Activated gamma-delta T cell (primary cell): ENCODE results near the gene EDIL3.
"Not testable (repeated sequence)": the region's sequence is repeated elsewhere in the genome, so short reads cannot be mapped to it uniquely, and the experiment has no call there.

Experiments used
- DNase-seq: peaks from one replicate; lab custom pipeline; 2025; lab: John Stamatoyannopoulos, UW

The EDIL3 gene

DNA sequence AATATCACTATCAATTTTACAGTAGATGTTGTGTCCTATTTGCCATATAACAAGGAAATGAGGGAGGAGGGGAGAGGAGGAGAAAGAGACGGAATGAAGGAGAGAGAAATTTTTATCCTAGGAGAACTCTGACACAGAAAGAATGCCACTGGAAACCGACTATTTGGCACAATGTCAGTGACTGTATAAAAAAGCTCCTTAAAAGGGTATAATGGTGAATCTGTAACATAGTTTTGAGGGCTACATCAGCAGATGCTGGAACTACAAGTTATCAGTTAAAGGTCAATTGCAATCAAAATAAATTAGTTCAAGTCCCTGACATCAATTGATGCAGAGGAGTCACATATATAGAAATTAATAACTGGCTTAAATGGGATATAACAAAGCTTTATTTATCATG lies 5.7 kb downstream of the EDIL3 start:
- no peak for DNase-seq

DNA sequence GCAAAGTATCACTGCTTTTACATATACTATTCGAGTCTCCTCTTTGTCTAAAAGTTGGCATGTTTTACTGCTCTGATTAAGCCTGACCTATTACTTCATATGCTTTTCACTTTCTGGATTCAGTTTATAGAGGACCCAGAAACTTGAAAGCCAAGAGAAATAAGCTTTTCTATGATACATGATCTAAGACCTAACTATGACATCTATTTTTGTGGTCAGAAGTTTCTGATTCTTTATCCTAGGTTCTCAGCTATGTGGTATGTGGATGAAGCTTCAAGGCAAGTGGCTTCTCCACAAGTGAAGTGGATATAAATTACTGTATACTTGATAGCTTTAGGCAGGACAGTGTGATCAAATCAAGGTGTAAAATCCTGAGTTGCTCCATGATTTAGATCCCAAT lies 6.3 kb downstream of the EDIL3 start:
- DNase-seq, result no peak

DNA sequence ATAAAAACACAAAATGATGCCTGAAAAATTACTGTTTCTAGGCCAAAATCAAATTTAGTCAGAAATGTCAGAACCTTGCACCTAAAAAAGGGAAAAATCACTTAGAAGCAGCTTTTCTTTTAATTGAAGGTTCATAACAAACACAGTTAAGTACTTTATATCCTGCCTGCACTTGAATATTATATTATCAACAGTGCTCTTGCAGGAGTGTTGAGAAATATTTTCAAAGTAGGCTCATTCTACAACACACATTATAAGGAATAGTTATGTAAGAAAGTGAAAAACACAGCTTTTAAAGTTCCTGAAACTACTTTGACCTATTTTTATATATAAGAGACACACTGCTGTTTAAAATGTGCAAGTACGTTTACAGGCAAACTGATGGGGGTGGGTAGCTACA lies 8.3 kb downstream of the EDIL3 start:
- DNase-seq, result no peak

DNA sequence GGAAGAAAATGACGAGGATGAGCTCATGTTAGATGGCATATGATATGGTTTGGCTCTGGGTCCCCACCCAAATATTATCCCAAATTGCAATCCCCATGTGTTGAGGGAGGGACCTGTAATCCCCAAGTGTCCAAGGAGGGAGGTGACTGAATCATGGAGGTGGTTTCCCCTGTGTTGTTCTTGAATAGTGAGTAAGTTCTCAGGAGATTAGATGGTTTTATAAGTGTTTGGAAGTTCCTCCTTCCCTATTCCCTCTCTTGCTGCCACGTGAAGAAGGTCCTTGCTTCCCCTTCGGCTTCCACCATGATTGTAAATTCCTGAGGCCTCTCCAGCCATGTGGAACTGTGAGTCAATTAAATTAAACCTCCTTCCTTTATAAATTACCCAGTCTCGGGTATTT lies 10.1 kb downstream of the EDIL3 start:
- no peak for DNase-seq

DNA sequence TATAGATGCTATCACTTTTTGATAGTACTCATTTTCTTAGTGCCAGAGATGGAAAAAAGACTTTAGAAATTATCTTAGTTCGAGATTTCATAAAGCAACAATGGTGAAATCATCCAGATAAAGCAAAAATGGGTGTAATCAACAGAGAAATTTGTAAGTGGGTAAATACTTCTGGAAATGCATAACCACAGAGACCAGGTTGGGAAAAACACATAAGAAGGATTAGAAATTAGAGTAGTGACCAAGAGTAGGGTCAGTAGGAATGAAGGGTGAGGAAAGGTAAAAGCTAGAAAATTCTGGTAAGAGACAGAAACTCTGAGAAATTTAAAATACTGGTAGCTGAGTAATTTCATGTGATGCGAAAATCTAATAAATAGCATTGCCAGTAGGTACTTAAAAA lies 11.2 kb downstream of the EDIL3 start:
- no peak for DNase-seq

DNA sequence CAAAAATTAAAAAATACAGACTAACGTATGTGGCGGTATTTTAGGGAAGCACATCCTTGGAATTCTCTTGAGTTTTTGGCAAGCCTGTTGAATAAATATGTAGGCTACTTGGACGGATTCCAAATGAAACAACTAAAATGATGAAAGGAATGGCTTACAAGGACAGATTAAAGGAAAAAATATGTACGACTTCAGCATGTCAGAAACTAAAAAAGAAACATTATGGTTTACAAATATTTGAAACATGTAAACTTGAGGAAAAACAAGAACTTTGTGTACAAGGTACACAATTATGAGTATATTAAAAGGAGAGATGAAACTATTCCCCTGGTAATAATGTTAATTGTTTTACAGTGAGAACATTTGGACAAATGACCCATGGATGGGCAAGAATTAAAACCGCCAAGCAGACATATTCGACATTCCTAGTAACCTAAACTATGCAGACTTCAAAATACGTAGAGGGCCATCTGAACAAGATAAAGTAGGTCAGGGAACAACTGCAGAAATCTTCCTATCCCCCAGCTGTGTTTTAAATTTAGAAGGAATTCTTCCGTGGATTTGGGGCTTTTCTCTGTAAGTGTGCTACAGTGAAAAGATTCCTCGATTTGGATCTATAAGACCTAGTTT lies 12.5 kb downstream of the EDIL3 start:
- DNase-seq, result no peak

DNA sequence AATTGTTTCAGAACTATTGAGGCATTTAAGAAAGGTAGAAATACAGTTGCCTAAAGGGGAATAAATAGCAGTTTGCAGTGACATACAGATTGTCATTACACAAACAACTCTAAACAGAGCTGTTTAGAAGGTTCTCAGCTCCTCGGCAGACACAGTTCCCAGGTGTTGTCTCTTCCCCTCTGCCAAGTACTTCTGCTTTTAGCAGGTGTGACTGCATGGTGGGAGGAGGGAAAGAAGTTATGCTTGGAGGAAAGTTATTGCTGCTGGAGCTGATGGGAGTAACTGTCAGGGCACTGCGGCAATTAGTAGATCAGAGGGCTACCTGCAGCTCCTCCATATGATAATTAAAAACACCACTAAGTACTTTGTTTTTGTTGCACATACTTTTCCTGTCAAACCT lies 14.5 kb downstream of the EDIL3 start:
- no peak for DNase-seq

DNA sequence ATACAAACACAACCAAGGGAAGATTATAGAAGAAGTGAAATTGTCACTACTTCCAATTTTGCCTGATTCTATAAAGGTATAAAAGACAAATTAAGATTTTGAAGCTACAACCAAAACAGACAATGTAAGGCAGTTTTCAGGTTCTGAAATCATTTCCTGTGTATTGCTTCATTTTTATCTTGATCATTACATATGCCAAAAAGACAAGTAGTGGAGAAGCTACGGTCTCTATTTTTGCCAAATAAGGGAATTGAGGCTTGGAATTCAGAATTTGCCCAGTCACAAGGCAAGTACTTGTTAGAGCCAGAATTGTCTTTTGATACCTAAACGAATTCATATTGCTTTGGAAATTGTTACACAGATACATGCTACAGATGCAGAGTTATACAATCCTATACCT lies 20.6 kb downstream of the EDIL3 start:
- DNase-seq, result no peak

DNA sequence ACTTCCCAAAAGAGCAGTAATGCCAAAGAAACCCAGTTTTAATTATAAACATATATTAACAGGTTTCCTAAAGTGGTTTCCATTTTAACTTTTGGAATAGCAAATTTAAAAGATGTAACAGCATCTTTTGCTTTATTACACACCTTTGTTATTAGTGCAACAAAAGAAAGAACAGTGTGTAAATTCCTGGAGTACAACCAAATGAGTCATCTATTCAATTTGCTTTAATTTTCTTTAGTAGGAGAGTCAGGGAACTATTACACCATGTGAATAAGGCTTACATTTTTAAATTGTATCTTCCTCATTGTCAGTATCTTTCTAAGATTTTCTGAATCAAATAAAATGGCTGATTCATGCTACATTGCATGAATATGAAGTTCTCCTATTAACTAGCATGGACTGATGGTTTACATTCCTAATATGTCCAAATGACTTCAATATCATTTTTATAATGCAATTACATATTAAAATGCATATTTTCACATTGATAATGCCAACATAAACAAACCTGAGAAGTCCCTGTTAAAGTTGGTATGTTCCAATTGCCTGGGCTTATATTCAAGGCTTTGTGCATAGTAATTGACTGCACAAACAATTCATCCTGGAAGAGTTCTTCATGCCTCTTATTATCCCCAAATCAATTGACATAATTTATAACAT lies 22.5 kb downstream of the EDIL3 start:
- no peak for DNase-seq

DNA sequence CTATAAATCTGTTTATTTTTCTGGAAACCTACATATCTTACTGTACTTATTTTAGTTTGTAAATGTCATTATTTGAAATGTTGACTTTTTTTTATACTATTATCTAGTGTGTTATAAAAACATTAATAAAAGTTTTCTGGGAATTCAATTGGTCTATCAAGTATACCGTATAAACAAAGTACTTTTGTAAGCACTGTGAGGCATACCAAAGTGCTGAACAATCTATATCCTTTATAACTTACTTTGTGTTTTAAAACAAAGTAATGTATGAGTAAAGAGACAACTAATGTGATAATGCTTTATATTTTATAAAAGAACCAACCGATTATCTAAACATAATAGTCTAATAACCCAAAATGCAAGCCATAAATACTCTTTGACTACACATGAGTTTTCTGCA lies 23.1 kb downstream of the EDIL3 start:
- DNase-seq, result no peak

DNA sequence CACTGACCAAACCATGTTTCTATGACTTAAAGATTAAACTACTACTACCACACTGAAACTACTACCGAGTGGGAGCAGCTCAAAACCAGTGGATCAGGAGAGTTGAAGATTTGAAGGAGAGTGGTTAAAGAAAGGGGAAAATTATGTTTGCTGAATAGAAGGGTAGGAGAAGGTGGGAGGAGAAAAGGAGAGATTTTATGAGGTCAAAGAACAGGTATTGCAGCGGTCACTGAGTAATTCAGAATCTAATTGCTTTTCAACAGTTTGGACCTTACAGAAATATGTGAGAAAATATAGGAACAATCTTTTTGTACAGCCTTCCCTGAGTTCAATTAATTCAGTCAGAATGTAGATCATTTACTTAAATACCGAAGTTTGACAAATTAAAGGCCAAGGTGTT lies 24.6 kb downstream of the EDIL3 start:
- no peak for DNase-seq

DNA sequence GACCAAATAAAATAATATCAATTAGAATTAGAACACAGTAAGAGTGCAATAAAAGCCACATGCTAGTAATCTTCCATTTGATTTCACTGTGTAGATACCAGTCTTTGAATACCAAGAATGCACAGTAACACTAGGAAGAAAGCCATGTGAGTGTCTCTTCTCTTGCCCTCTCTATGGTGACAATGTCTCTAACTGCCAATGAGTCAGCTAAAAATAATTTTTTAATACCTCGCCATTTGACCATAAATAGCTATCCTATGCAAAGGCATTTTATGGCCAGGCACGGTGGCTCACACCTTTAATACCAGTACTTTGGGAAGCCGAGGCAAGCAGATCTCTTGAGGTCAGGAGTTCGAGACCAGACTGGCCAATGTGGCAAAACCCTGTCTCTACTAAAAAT lies 30.6 kb downstream of the EDIL3 start:
- DNase-seq, result no peak

DNA sequence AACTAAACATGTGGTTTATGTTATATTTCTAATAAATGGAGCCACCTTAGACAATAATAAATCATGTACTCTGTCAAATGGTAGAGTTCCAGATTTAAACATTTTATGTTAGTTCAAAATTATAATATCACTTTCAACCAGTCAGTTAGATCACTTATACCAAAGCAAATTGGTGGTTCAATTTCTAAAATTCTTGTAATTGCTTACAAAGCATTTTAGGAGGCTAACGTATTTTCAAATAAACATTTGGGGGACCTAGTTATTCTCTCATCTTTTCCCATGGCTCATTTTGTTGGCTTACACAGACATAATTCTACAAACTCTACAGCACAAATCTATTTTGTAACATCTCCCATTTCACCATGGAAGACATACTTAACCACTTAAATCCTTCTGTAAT lies 39.9 kb downstream of the EDIL3 start:
- no peak for DNase-seq

DNA sequence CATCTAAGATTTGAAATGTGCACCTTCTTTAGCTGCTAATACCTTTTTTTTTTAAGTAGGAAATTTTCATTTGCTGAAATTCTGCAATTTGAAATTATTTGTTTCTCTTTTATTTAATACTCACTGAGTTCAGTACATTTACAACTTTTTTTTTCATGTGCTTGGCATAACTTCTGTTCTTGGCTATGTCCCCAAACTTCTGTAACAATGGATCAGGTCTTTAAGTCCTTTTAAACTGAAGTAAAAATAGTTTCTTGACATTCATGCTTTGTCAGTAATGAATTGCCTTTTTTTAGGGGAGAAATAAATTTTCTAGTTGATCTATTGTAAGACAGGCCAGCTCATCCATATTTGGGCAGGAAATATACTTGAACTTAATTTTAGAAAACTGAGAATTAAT lies 41.5 kb downstream of the EDIL3 start:
- DNase-seq, result no peak

DNA sequence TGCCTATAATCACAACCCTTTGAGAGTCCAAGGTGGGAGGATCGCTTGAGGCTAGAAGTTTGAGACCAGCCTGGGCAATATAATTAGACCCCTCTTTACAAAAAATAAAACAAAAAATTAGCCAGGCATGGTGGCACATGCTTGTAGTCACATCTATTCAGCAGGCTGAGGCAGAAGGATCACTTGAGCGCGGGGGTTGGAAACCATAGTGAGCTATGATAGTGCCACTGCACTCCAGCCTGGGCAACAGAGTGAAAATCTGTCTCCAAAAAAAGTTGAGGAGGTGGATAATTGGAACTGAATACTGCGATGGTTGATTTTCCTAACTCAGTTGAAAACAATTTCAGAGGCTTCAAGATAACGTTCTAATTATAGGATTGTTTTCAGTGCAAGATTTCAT lies 52.6 kb downstream of the EDIL3 start:
- no peak for DNase-seq

DNA sequence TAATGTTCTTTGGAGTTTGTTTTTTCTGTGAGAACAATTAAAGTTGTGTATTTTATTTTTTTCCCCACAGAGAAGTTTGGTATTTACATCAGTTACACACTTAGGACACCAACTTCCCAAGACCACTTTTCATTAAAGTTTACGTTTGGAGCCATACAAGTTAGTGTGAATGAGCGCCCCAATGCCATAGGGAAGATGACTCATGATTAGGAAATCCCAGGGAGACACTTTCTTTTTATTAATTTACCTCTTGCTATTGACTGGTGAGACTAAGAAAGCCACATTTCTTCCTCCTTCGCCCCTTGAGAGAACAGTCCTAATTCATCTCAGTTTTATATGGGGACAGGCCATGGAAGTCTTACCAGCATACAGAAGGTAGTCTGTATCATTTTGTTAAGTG lies 57.1 kb downstream of the EDIL3 start:
- no peak for DNase-seq

DNA sequence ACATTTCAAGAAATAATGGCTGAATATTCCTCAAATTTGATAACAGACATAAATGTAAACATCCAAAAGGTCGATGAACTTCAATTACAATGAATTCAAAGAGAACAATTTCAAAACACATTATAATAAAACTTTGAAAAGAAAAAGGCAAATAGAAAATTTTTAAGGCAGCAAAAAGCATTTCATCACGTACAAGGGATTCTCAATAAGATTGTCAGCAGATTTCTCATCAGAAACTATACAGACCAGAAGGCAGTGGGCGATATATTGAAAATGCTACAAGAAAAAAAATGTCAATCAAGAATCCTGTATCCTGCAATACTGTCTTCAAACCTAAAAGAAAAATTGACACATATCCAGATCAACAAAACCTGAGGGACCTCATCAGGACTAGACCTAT lies 62.0 kb downstream of the EDIL3 start:
- no peak for DNase-seq

DNA sequence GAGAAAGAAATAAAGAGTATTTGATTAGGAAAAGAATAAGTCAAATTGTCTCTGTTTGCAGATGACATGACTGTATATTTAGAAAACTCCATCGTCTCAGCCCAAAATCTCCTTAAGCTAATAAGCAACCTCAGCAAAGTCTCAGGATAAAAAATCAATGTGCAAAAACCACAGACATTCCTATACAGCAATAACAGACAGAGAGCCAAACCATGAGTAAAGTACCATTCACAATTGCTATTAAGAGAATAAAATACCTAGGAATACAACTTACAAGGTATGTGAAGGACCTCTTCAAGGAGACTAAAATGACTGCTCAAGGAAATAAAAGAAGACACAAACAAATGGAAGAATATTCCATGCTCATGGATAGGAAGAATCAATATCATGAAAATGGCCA lies 66.9 kb downstream of the EDIL3 start:
- DNase-seq, result not testable (repeated sequence)

DNA sequence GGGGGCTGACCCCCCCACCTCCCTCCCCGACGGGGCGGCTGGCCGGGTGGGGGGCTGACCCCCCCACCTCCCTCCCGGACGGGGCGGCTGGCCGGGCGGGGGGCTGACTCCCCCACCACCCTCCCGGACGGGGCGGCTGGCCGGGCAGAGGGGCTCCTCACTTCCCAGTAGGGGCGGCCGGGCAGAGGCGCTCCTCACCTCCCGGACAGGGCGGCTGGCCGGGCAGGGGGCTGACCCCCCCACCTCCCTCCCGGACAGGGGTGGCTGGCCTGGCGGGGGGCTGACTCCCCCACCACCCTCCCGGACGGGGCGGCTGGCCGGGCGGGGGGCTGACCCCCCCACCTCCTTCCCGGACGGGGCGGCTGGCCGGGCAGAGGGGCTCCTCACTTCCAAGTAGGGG lies 72.4 kb downstream of the EDIL3 start:
- DNase-seq, result peak; percentile 7

DNA sequence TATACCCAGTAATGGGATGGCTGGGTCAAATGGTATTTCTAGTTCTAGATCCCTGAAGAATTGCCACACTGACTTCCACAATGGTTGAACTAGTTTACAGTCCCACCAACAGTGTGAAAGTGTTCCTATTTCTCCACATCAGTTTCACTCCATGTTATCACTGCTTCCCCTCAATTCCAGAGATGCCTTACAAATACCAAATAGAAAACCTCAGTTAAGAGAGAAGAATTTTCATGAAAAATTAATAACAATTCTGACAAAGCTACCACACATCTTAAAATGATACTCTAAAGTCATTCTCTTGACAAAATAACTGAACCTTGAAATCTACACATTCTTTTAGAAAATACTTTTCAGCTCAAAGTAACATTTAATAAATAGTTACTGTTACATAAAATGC lies 74.8 kb downstream of the EDIL3 start:
- not testable (repeated sequence) for DNase-seq

DNA sequence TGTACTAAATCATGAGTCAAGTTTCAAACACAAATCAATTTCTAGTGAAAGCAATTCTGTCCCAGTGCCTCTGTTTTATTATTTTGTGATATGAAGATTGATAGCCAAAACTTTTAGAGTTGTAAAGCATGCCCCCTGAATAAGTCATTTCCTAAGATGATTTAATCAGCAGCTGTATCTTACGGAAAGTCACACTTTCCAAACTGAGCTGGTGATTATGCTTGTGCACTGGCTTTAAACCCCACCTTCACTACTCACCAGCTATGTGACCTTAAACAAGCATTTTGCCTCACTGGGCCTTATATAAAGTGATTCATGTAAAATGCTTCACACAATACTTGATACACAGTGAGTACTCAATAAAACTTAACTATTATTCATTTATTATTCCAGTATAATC lies 78.1 kb downstream of the EDIL3 start:
- DNase-seq, result no peak

DNA sequence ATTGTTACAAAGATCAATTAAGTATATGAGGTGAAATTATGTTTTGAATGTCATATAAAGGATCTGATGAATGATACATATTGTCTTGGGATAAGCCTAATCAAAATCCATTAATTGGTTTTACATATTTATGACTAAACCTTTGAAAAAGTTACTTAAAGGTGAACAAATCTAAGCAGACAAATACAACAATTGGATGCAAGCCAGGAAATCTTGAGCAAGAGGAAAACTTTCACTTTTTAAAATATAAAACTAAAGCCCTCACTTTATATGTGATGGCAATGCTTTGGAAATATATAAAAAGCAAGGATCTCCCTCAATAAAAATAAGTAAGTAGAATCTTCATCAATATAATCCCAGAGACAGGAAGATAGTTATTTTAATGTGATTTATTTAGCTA lies 80.1 kb downstream of the EDIL3 start:
- no peak for DNase-seq

DNA sequence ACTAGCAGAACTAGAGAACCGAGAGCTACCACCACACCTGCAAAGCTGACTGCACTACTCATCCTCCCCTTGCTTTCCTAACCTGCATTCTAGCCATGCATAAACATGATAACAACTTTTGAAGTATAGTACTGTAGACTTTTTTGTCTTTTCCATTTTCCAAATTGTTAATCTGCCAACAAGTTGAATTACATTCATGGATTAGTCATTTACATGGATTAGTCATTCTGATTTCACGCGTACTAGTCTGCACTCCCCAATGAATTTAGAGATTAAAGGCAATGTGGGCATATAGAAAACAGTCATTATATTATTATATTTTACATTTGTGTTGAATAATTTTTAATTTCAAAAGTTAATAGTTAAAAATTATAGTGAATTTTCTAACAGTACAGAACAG lies 81.4 kb downstream of the EDIL3 start:
- no peak for DNase-seq

DNA sequence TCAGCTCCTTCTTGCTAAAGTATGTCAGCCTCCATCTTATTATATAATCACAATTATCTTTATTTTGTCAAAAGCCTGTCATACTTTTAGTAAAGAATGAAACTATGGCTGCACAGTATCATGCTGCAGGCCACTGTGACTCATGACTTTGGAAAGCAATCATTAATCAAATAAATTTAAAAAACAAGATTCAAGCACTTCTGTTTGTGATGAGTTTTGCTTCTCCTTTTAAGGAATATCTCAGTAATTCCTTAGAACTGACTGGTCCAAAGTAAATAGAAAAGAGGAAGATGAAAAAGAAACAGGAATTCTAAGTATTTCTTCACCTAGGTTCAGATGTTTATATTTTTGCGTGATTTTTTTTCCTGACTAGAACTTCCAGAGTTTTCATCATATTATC lies 83.1 kb downstream of the EDIL3 start:
- no peak for DNase-seq
